Common myeloid progenitor, CD34-positive (primary cell): Measurements from ENCODE around the gene FRS3. TPM values are rescaled to one million over a fixed set of nuclear protein-coding genes. Genes with fewer than 3 reads are reported as not detected.
A peak's percentile ranks its signal among the peaks of the same experiment; 100 is the strongest.

Experiments used
- CTCF ChIA-PET: fragments of 350-600 bp; sonication (Branson Sonifier 250); formaldehyde crosslinking; loops from one replicate; lab custom pipeline; 2021; ENCODE audit warnings: antibody characterized with exemption; lab: Charles Lee
- POLR2A ChIA-PET: fragments of 350-600 bp; sonication (Branson Sonifier 250); formaldehyde crosslinking; loops from one replicate; lab custom pipeline; 2021; ENCODE audit warnings: antibody characterized with exemption; lab: Charles Lee
- DNase-seq, 3 donors: peaks; one replicate each; pipeline versions ENCODE4 v3.0.0 to v3.0.0-alpha.2; 2013
- H3K27ac ChIP-seq, 2 experiments: 1 replicate in 1 of 2; 2 replicates in 1 of 2; pipeline ENCODE4 v1.7.0; 2013; ENCODE audit warnings: inconsistent platforms in 2 of 2, low read length in 2 of 2, mild to moderate bottlenecking in 2 of 2, low read depth in 1 of 2, moderate library complexity in 1 of 2; ENCODE audit not compliant: severe bottlenecking in 2 of 2, insufficient read depth in 1 of 2, poor library complexity in 1 of 2
- H3K27me3 ChIP-seq, 5 experiments: replicated peaks in 2 of 5; 1 replicate in 3 of 5; 2 replicates in 2 of 5; pipeline versions ENCODE4 v1.6.1 to v1.7.0; 2013; ENCODE audit warnings: low read length in 4 of 5, mild to moderate bottlenecking in 2 of 5, moderate library complexity in 2 of 5, inconsistent platforms in 1 of 5; ENCODE audit not compliant: insufficient read depth in 5 of 5, control insufficient read depth in 4 of 5
- H3K36me3 ChIP-seq, 4 experiments: 1 replicate in 2 of 4; 2 replicates in 2 of 4; pipeline versions ENCODE4 v1.6.1 to v1.7.0; 2013; ENCODE audit warnings: low read length in 3 of 4, control low read depth in 1 of 4, mild to moderate bottlenecking in 1 of 4; ENCODE audit not compliant: control insufficient read depth in 4 of 4, insufficient read depth in 4 of 4
- H3K4me1 ChIP-seq, 4 experiments: 1 replicate in 3 of 4; 2 replicates in 1 of 4; pipeline versions ENCODE4 v1.6.1 to v1.7.1; 2013; ENCODE audit warnings: low read length in 3 of 4, mild to moderate bottlenecking in 3 of 4, control low read depth in 1 of 4, inconsistent platforms in 1 of 4, moderate library complexity in 1 of 4; ENCODE audit not compliant: control insufficient read depth in 4 of 4, insufficient read depth in 4 of 4; ENCODE audit errors: control extremely low read depth in 1 of 4
- H3K4me3 ChIP-seq, 7 experiments: 1 replicate in 4 of 7; 2 replicates in 3 of 7; pipeline versions ENCODE4 v1.5.1 to v1.7.0; 2013; ENCODE audit warnings: mild to moderate bottlenecking in 7 of 7, low read length in 6 of 7, moderate library complexity in 6 of 7, inconsistent platforms in 2 of 7, low read depth in 2 of 7, control low read depth in 1 of 7; ENCODE audit not compliant: insufficient read depth in 4 of 7, control insufficient read depth in 1 of 7; ENCODE audit errors: extremely low read depth in 1 of 7
- H3K9me3 ChIP-seq, 5 experiments: 1 replicate in 4 of 5; 2 replicates in 1 of 5; pipeline versions ENCODE4 v1.6.1 to v1.7.1; 2013; ENCODE audit warnings: low read length in 4 of 5, mild to moderate bottlenecking in 2 of 5, inconsistent platforms in 1 of 5, low read depth in 1 of 5, moderate library complexity in 1 of 5; ENCODE audit not compliant: control insufficient read depth in 4 of 5, insufficient read depth in 2 of 5; ENCODE audit errors: control extremely low read depth in 1 of 5
- WGBS: methylation state at CpG from one replicate; pipeline ENCODE4 v1.1.5; 2013; ENCODE audit not compliant: insufficient coverage; 5-methylcytosine and 5-hydroxymethylcytosine counted together
- polyA plus RNA-seq: library from polyadenylated mRNA; unstranded; fragments of 120-200 nt; gene quantifications from one replicate; pipeline ENCODE4 v1.2.1, GENCODE V29; 2013

The FRS3 gene
- polyA plus RNA-seq: 7.4 TPM

GRCh38 chr6:41779788-41780550 is at the start of gene FRS3:
Gene FRS3 (minus strand): TSS chr6:41779900. CDS start chr6:41776987, 2,913 bp downstream.
- Histone ChIP-seq H3K4me1 (peaks cover 24 to 51% (median 45%) of the 10 kb centered on the region in 4 experiments), H3K4me3 (peak within 1 kb of the TSS; percentile 52 to 85 (median 74)), H3K27me3 (no peaks in the 10 kb centered on the region), H3K27ac (peak within 1 kb of the TSS in 1 of 2 experiments; percentile 69), H3K36me3 (peaks cover 0 to 9% (median 6%) of the 10 kb centered on the region in 4 experiments), H3K9me3 (no peaks in the 10 kb centered on the region)
- POLR2A ChIA-PET: interaction anchor here (0.6 kb wide), 1 partner anchor 19 kb away, joined by 4 read pairs; no protein-coding TSS in a partner anchor
- CTCF ChIA-PET: interaction anchor here (0.5 to 1.3 kb wide), 2 partner anchors 46 to 391 kb away, joined by 3 read pairs; no protein-coding TSS in a partner anchor
- WGBS: 0% methylated on average over 59 of the region's 73 CpGs
- peak; percentile 96 to 98 (median 96) for DNase-seq

- CTCF ChIA-PET: interaction anchor here (0.9 kb wide), 1 partner anchor 9 kb away, joined by 3 read pairs; no protein-coding TSS in a partner anchor
- 100% methylated on average over 1 of the region's 2 CpGs for WGBS
Measured at GRCh38 chr6:41826343-41827022, 46.8 kb upstream of the FRS3 start.

GRCh38 chr6:41824571-41825569 is 45.2 kb upstream of the FRS3 start:
- Histone ChIP-seq H3K4me3 (no peak overlapping the region), H3K27ac (no peak overlapping the region), H3K4me1 (no peaks in the 10 kb centered on the region), H3K36me3 (peaks cover 0 to 3% (median 0%) of the 10 kb centered on the region in 4 experiments), H3K27me3 (no peaks in the 10 kb centered on the region), H3K9me3 (no peaks in the 10 kb centered on the region)
- no peak for DNase-seq
- ChIA-PET CTCF (no interaction called here), POLR2A (no interaction called here)
- 91% methylated on average over 9 of the region's 13 CpGs for WGBS

More at GRCh38 chr6:41826343-41827022, 46.8 kb upstream of the FRS3 start:
- Histone ChIP-seq H3K4me3 (no peak overlapping the region), H3K36me3 (peaks cover 0 to 2% (median 0%) of the 10 kb centered on the region in 4 experiments), H3K27ac (no peak overlapping the region), H3K4me1 (no peaks in the 10 kb centered on the region), H3K9me3 (no peaks in the 10 kb centered on the region), H3K27me3 (no peaks in the 10 kb centered on the region)
- POLR2A ChIA-PET: no interaction called here
- no peak for DNase-seq

GRCh38 chr6:41823178-41823577 is 43.5 kb upstream of the FRS3 start:
- ChIA-PET POLR2A (no interaction called here), CTCF (interaction anchor here (1.6 kb wide), 1 partner anchor 18 kb away, joined by 3 read pairs; no protein-coding TSS in a partner anchor)
- Histone ChIP-seq H3K4me3 (no peak overlapping the region), H3K27ac (no peak overlapping the region), H3K36me3 (peaks cover 0 to 4% (median 0%) of the 10 kb centered on the region in 4 experiments), H3K4me1 (no peaks in the 10 kb centered on the region), H3K27me3 (no peaks in the 10 kb centered on the region), H3K9me3 (no peaks in the 10 kb centered on the region)
- WGBS: 100% methylated on average over 1 of the region's 1 CpG
- no peak for DNase-seq

GRCh38 chr6:41822021-41822420 is 42.3 kb upstream of the FRS3 start:
- no peak for DNase-seq
- CTCF ChIA-PET: no interaction called here
- H3K27ac ChIP-seq: no peak overlapping the region
- H3K4me1 ChIP-seq: no peaks in the 10 kb centered on the region
- no peaks in the 10 kb centered on the region for H3K27me3 ChIP-seq
- WGBS: 91% methylated on average over 1 of the region's 1 CpG
- H3K9me3 ChIP-seq: no peaks in the 10 kb centered on the region
- POLR2A ChIA-PET: no interaction called here
- peaks cover 0 to 4% (median 0%) of the 10 kb centered on the region in 4 experiments for H3K36me3 ChIP-seq
- H3K4me3 ChIP-seq: no peak overlapping the region

GRCh38 chr6:41821266-41821665 is 41.6 kb upstream of the FRS3 start:
- Histone ChIP-seq H3K36me3 (peaks cover 0 to 4% (median 0%) of the 10 kb centered on the region in 4 experiments), H3K27ac (no peak overlapping the region), H3K4me1 (no peaks in the 10 kb centered on the region), H3K4me3 (no peak overlapping the region), H3K27me3 (no peaks in the 10 kb centered on the region), H3K9me3 (no peaks in the 10 kb centered on the region)
- 100% methylated on average over 1 of the region's 4 CpGs for WGBS
- no peak for DNase-seq
- POLR2A ChIA-PET: no interaction called here
- CTCF ChIA-PET: interaction anchor here (1.6 kb wide), 1 partner anchor 20 kb away, joined by 3 read pairs; no protein-coding TSS in a partner anchor
